GM12891 (cell line): ENCODE results near the gene DYNC1H1.

Experiments used
- PAX5 ChIP-seq: IDR thresholded peaks from 2 replicates; pipeline ENCODE4 v1.6.1; 2011; ENCODE audit warnings: low read length, moderate library complexity, mild to moderate bottlenecking; ENCODE audit not compliant: insufficient read depth, severe bottlenecking
- POLR2A ChIP-seq: IDR thresholded peaks from 2 replicates; pipeline ENCODE4 v1.6.1; 2011; ENCODE audit warnings: low read depth, low read length, control low read depth
- POLR2AphosphoS5 ChIP-seq: IDR thresholded peaks from 2 replicates; pipeline ENCODE4 v1.6.1; 2011; ENCODE audit warnings: low read depth, low read length, control low read depth
- POU2F2 ChIP-seq: IDR thresholded peaks from 2 replicates; pipeline ENCODE4 v1.6.1; 2011; ENCODE audit warnings: low read depth, mild to moderate bottlenecking, control low read depth, low read length, moderate library complexity
- SPI1 ChIP-seq: IDR thresholded peaks from 2 replicates; pipeline ENCODE4 v1.6.1; 2011; ENCODE audit warnings: low read depth, low read length, control low read depth
- TAF1 ChIP-seq: IDR thresholded peaks from 2 replicates; pipeline ENCODE4 v1.6.1; 2011; ENCODE audit warnings: low read depth, low read length, control low read depth

DNA sequence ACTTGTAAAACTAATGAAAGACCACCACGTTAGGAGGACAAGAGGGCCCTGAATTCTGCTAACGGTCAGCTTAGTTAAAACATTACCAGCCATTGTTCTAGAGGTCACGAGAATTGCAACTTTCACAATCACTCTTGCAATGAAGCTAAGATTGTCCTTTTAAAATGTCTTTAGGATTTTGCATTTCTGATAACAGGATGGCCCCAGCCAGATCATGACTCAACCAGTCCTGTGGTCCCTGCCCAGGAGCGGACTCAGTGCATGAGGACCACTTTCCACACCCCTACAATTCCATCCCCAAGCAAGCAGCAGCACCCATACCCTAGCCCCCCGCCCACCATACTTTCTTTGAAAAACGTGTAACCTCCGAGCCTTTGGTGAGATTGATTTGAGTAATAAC, 93.8 kb downstream of the DYNC1H1 start:
- TF ChIP-seq POLR2A (no peak), PAX5 (no peak), POU2F2 (no peak), POLR2AphosphoS5 (no peak), TAF1 (no peak), SPI1 (no peak)
